GM12878 (cell line): ENCODE results near the gene RGS16. TPM values are rescaled to one million over a fixed set of nuclear protein-coding genes. Genes with fewer than 3 reads are reported as not detected.
A peak's percentile ranks its signal among the peaks of the same experiment; 100 is the strongest.

Source experiments
- BCLAF1 ChIP-seq: fragments of 450-650 bp; IDR thresholded peaks from 2 replicates; pipeline ENCODE4 v1.6.1; 2017; ENCODE audit warnings: antibody characterized with exemption, mild to moderate bottlenecking, moderate library complexity
- BMI1 ChIP-seq: fragments of 450-650 bp; IDR thresholded peaks from 2 replicates; pipeline ENCODE4 v1.6.1; 2016; ENCODE audit warnings: mild to moderate bottlenecking, moderate library complexity, borderline replicate concordance
- CREB1 ChIP-seq: IDR thresholded peaks from 2 replicates; pipeline ENCODE4 v1.6.1; 2012; ENCODE audit warnings: low read depth, mild to moderate bottlenecking, inconsistent platforms
- CTCF ChIP-seq, 3 experiments: IDR thresholded peaks in 2 of 3; conservative IDR thresholded peaks in 1 of 3; 2 replicates each; pipeline ENCODE4 v1.5.1; 2011; ENCODE audit warnings: low read depth in 3 of 3, low read length in 3 of 3, mild to moderate bottlenecking in 3 of 3, control low read depth in 2 of 3, moderate library complexity in 2 of 3, inconsistent platforms in 1 of 3, mixed read lengths in 1 of 3; ENCODE audit not compliant: control insufficient read depth in 2 of 3, insufficient read depth in 1 of 3; ENCODE audit errors: extremely low read depth in 1 of 3
- DPF2 ChIP-seq: fragments of 450-650 bp; IDR thresholded peaks from 2 replicates; pipeline ENCODE4 v1.6.1; 2017; ENCODE audit warnings: mild to moderate bottlenecking
- E2F8 ChIP-seq: fragments of 450-650 bp; IDR thresholded peaks from 2 replicates; pipeline ENCODE4 v1.6.1; 2018; ENCODE audit warnings: mild to moderate bottlenecking, low read depth, moderate library complexity; ENCODE audit not compliant: partially characterized antibody
- FOXK2 ChIP-seq: fragments of 450-650 bp; IDR thresholded peaks from 2 replicates; pipeline ENCODE4 v1.6.1; 2017; ENCODE audit warnings: mild to moderate bottlenecking, moderate library complexity
- GABPA ChIP-seq: IDR thresholded peaks from 2 replicates; pipeline ENCODE4 v1.6.1; 2014; ENCODE audit warnings: antibody characterized with exemption, low read depth, mild to moderate bottlenecking, inconsistent platforms
- HDAC2 ChIP-seq: fragments of 200-600 bp; sonication (generic); IDR thresholded peaks from 2 replicates; pipeline ENCODE4 v1.6.1; 2017
- IKZF1 ChIP-seq: fragments of 450-650 bp; conservative IDR thresholded peaks from 2 replicates; pipeline ENCODE4 v1.6.1; 2017; ENCODE audit warnings: antibody characterized with exemption, mild to moderate bottlenecking
- IRF4 ChIP-seq: IDR thresholded peaks from 2 replicates; pipeline ENCODE4 v1.6.1; 2011; ENCODE audit warnings: low read depth, low read length
- LARP7 ChIP-seq: fragments of 450-650 bp; IDR thresholded peaks from 2 replicates; pipeline ENCODE4 v1.6.1; 2017; ENCODE audit warnings: mild to moderate bottlenecking
- NR2C1 ChIP-seq: fragments of 450-650 bp; IDR thresholded peaks from 2 replicates; pipeline ENCODE4 v1.6.1; 2017; ENCODE audit warnings: antibody characterized with exemption, mild to moderate bottlenecking, moderate library complexity
- PAX5 ChIP-seq: IDR thresholded peaks from 2 replicates; pipeline ENCODE4 v1.6.1; 2011; ENCODE audit warnings: low read depth, low read length, borderline replicate concordance
- PAX8 ChIP-seq: fragments of 450-650 bp; IDR thresholded peaks from 2 replicates; pipeline ENCODE4 v1.6.1; 2017; ENCODE audit warnings: mild to moderate bottlenecking, moderate library complexity
- POLR2AphosphoS2 ChIP-seq: IDR thresholded peaks from 2 replicates; pipeline ENCODE4 v1.6.1; 2011; ENCODE audit warnings: low read depth, mild to moderate bottlenecking, low read length, improper control_type of control experiment, moderate library complexity
- POU2F2 ChIP-seq: IDR thresholded peaks from 3 replicates; pipeline ENCODE4 v1.6.1; 2011; ENCODE audit warnings: low read depth, mild to moderate bottlenecking, low read length, borderline replicate concordance
- RAD51 ChIP-seq: fragments of 450-650 bp; IDR thresholded peaks from 2 replicates; pipeline ENCODE4 v1.6.1; 2016; ENCODE audit warnings: moderate library complexity, mild to moderate bottlenecking, inconsistent platforms
- SIN3A ChIP-seq: IDR thresholded peaks from 2 replicates; pipeline ENCODE4 v1.6.1; 2012; ENCODE audit warnings: low read depth, low read length, improper control_type of control experiment
- SUPT20H ChIP-seq: IDR thresholded peaks from 2 replicates; pipeline ENCODE4 v1.6.1; 2011; ENCODE audit warnings: low read depth, mild to moderate bottlenecking, low read length, moderate library complexity, borderline replicate concordance; ENCODE audit not compliant: control insufficient read depth
- TAF1 ChIP-seq: IDR thresholded peaks from 2 replicates; pipeline ENCODE4 v1.6.1; 2011; ENCODE audit warnings: mild to moderate bottlenecking, low read depth, low read length, borderline replicate concordance
- TCF7 ChIP-seq: IDR thresholded peaks from 2 replicates; pipeline ENCODE4 v1.6.1; 2014; ENCODE audit warnings: antibody characterized with exemption, borderline replicate concordance
- ZNF217 ChIP-seq: fragments of 450-650 bp; IDR thresholded peaks from 2 replicates; pipeline ENCODE4 v1.6.1; 2017; ENCODE audit warnings: antibody characterized with exemption, mild to moderate bottlenecking
- ZZZ3 ChIP-seq: IDR thresholded peaks from 2 replicates; pipeline ENCODE4 v1.6.1; 2011; ENCODE audit warnings: low read depth; ENCODE audit not compliant: control insufficient read depth, insufficient read length
- polyA plus RNA-seq, 11 experiments: library from polyadenylated mRNA; depleted of rRNA in 4 of 11; unstranded in 6 of 11; stranded (reverse) in 5 of 11; fragments of >200 nt; fragmentation: Nextera tagmentation in 4 of 11; fragmentation: Illumina TruSeq in 1 of 11; extraction: Ambion mirVana in 4 of 11; extraction: Trizol in 1 of 11; gene quantifications; 1 replicate in 1 of 11; 2 replicates in 10 of 11; pipeline versions ENCODE4 v1.2.1 to v1.2.3, GENCODE V29; 2011 to 2016; ENCODE audit warnings: inconsistent platforms in 2 of 11, missing spikeins in 2 of 11, low read depth in 1 of 11
- total RNA-seq, 4 experiments: library from RNA; depleted of rRNA in 3 of 4; stranded (reverse); fragments of >200 nt in 3 of 4; fragmentation: Illumina TruSeq in 1 of 4; extraction: Trizol in 1 of 4; gene quantifications; 2 replicates each; pipeline versions ENCODE4 v1.2.1 to v1.2.3, GENCODE V29; 2013 to 2021

RGS16 gene
- total and polyA plus RNA-seq, 10 of the 15 experiments (the other 5 are each of a cell fraction or from before 2014, with no cell fraction given) = 16.4 to 58.2 (median 44.6) TPM

- TF ChIP-seq ZZZ3 = no peak
- TF ChIP-seq IRF4 = no peak
- TF ChIP-seq FOXK2 = no peak
- no peak for TF ChIP-seq TCF7
- TF ChIP-seq POLR2AphosphoS2 = no peak
- no peak for TF ChIP-seq CTCF (IDR thresholded peaks at IDR 0.05 in 2 of 3, conservative IDR thresholded peaks at IDR 0.05 in 1 of 3; ENCODE audit: control insufficient read depth in 2 of 3, extremely low read depth in 1 of 3, insufficient read depth in 1 of 3, low read depth in 3 of 3, low read length in 3 of 3)
- peak; percentile 21; the same call in 1 of the 2 replicates for TF ChIP-seq ZNF217
- TF ChIP-seq E2F8 = no peak
- peak; percentile 90; the same call in 1 of the 2 replicates for TF ChIP-seq PAX5
- no peak for TF ChIP-seq BCLAF1
- peak; percentile 73 for TF ChIP-seq DPF2
- TF ChIP-seq GABPA = no peak
- no peak for TF ChIP-seq POU2F2
- no peak for TF ChIP-seq NR2C1
- TF ChIP-seq IKZF1 = peak; percentile 96
- no peak for TF ChIP-seq RAD51
- peak; percentile 48 for TF ChIP-seq TAF1
- no peak for TF ChIP-seq SUPT20H
- no peak for TF ChIP-seq PAX8
- TF ChIP-seq BMI1 = no peak
- no peak for TF ChIP-seq HDAC2
- TF ChIP-seq CREB1 = no peak
- TF ChIP-seq SIN3A = no peak
- peak; percentile 64; the same call in 1 of the 2 replicates for TF ChIP-seq LARP7
Observed at GRCh38 chr1:182614796-182615454, 10.7 kb upstream of the RGS16 start (continued).
